CD4-positive, alpha-beta T cell treated with Interleukin-17A for 4 hours (primary cell): ENCODE measurements around the gene GFRA1.

Experiments
- DNase-seq: peaks from one replicate; pipeline ENCODE4 v3.0.0-alpha.2; 2020; ENCODE audit warnings: mixed read lengths

The GFRA1 gene

GRCh38 chr10:116240157-116240950 is 32.7 kb downstream of the GFRA1 start:
- no peak for DNase-seq

DNA sequence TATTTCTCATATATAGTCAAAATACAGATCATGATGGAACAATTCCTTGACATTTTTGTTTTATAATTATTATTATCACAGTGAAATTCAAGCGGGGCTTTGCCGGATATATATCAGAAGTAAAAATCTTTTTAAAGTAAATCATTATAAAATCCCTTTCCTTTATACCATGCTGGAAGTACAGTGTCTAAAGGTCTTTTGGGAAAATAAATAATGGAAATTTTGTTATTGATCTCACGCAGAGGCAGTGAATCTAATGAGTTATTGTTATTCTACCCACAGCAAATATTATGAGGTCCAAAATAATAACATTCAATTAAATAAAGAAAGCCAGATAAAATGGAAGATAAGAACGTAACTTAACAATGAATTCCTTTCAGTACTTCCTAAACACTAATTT is 33.8 kb downstream of the GFRA1 start:
- no peak for DNase-seq

DNA sequence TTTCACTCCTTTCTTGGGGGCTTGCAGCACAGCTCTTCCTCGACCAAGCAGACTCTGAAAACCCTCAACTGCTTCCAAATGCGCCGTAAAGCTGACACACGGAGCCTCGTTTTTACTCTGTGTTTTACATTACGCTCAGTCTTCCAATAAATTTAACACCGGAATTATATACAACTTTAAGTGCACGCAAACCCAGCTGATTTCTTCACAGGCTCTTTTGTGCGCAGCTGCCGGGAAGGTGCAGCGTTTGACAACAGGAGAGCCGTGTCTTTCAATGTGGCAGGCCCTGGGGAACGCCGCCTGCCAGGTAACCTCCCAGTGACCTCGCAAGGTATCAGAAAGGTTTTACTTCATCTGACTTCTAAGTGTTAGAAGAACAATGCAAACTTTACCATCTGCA is 35.0 kb downstream of the GFRA1 start:
- no peak for DNase-seq

GRCh38 chr10:116237260-116237659 is 35.7 kb downstream of the GFRA1 start:
- no peak for DNase-seq

DNA sequence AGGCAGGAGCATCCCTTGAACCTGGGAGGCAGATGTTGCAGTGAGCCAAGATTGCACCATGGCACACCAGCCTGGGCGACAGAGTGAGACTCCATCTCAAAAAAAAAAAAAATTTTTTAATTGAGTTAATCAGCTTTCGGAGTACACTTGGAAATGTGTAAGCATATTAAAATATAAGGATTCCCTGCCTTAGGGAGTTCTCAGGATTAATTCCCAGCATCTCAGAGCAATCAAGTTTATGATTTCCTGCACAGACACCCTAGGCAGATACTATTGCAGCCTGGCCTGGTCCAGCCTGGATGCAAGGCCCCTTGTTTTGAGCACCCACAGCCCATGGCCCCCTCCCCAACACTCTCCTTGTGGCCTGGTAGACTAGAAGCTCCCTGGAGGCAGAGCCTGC is 39.8 kb downstream of the GFRA1 start:
- no peak for DNase-seq

- DNase-seq = no peak
Observed at GRCh38 chr10:116232613-116233012, 40.4 kb downstream of the GFRA1 start.

DNA sequence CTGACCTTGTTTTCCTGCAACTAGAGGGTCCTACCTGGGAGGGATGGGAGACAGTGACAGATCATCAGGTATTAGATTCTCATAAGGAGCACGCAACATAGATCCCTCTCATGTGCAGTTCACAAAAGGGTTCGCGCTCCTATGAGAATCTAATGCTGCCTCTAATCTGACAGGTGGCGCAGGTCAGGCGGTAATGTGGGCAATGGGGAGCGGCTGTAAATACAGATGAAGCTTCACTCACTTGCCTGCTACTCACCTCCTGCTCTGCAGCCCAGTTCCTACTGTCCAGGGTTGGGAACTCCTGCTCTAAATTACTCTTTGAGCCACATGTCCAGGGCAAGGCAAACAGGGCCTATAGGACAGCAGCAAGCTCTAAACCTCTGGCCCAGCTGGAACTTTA is 46.2 kb downstream of the GFRA1 start:
- DNase-seq = no peak

DNA sequence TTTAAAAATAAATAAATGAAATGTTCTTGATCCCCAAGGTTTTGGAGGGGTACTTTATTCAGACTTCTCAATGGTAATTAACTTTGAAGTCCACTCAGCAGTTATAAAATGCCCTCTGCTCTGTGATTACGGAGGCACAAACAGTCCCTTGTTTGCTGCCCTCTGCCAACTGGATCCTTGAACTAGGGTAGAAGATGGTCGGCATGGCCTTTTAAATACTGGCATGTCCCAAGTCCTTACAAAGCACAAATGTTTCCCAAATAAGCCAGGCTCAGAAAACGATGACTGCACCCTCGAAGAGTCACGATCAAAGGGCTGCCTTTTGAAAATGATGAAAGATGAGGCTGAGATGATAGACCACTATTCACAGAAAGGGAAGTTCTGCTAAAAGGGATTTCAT is 47.0 kb downstream of the GFRA1 start:
- no peak for DNase-seq

GRCh38 chr10:116223289-116223688 is 49.7 kb downstream of the GFRA1 start:
- no peak for DNase-seq

DNA sequence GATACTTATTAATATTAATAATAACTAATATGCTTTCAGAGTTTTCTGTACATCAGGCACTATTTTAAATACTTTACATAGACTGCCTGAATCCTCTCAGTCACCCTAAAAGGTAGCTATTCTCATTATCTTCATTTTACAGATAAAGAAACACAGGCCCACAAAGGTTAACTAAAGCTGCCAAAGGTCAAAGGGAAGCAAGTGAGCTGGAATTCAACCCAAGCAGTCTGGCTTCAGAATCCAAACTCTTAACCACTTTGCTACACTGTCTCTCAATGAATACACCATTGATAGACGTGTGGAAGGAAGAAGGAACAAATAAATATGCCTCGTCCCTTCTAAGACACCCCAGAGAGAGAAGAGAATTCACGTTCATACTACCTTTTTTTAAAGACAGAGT is 52.0 kb downstream of the GFRA1 start:
- no peak for DNase-seq

DNA sequence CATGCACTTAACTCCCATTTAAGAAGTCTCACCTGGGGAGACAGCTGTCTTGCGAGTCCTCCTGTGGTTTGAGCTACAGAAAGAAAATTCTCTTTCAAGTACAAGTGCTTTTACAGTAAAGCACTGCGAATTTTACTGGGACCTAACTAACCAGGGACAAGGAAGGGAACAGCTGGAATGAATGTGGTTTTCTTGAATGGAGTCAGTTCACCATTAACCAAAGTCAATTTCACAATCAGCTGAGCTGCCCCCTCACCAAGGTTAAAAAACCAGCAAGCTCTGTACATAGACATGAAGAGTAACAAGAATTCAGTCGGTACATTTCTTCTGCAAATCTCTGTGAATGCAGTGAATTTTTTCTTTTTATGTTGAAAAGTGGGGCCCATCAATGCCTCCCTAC is 56.3 kb downstream of the GFRA1 start:
- no peak for DNase-seq

DNA sequence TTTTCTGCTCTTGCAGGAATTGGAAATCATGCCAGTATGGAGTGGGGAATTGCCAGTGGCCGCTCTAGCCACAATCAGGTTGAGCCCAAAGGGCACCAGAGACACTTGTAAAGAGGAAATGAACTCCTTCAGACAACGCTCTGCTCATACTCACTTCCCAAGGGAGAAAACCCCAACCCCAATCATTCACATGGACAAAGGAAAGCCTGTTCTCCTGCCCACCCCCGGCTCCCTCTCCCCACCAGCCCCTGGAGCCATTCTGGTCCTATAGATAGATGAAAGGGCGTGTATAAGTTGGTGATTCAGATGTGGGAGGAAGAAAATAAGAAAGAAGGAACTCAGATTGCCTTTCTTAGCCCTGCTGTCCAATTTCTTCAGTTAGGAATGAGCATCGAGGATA is 57.4 kb downstream of the GFRA1 start:
- no peak for DNase-seq

- no peak for DNase-seq
Observed at GRCh38 chr10:116211682-116212081, 61.3 kb downstream of the GFRA1 start.

GRCh38 chr10:116210588-116211346 is 62.2 kb downstream of the GFRA1 start:
- no peak for DNase-seq

- DNase-seq = no peak
Observed at GRCh38 chr10:116209781-116210180, 63.2 kb downstream of the GFRA1 start.

DNA sequence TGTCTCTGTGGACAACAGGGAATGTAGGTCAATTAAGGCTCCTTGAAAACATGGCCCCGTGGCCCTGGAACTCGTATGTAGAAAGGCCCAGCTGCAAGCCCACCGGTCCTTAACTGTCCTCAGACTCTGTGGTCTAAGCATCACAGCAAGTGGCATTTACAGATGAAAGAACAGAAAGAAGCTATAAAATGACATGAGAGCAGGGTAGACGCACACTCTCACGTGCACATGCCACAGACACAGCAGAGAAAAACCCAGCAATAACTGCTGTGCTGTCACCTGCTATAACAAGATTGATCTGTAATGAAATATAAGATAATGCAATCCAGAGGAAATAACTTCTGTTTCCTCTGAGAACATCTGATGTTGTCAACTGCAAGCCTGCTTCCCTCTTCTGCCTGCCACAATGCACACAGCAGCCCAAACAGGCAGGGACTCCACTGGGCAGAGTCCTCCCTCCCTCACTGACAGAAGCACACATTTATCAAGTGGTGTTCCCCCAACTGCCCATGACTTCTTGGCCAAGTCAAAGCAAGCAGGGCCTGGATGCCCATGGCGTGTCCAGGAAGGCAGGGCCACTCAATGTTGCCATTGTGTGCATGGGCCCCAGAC is 63.9 kb downstream of the GFRA1 start:
- no peak for DNase-seq

DNA sequence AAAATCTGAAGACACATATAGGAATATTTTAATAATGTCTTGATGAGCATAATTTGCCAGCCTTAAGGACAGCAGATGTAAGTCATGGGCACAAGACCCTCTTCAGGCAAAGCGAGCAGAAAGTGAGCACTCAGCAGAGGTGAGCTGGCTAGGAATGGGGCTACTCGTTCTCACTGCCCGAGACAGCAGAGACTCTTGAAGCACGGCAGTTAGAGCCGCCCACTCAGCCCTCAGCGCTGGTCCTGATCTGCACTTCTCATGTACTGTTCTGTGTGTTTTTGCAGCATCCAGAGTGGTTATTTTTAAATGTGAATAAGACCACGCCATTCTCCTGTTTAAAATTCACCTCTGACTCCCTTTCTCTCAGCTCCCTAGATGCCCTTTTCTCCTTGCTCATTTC is 65.3 kb downstream of the GFRA1 start:
- no peak for DNase-seq

GRCh38 chr10:116203661-116204060 is 69.3 kb downstream of the GFRA1 start:
- DNase-seq = no peak

- DNase-seq = no peak
Observed at GRCh38 chr10:116201670-116202430, 71.2 kb downstream of the GFRA1 start.

DNA sequence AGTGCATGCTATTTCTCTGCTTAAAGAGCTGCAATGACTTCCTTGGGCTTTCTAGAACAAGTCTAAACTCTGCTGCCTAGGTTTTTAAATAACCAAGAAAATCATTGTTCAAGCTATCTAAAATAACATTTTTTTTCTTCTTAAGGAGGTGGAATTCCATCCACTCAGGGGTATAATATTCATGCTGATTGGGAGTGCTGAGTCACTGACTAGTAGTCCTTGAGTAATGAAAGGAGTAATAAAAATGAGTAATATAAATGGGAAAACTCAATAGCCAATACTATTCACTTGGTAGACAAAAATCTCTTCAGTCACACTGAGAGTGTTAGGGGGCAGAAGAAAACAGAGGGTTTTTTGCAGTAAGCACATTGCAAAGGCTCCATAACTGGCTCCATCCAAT is 72.0 kb downstream of the GFRA1 start:
- no peak for DNase-seq

- DNase-seq = no peak
Observed at GRCh38 chr10:116198676-116199035, 74.3 kb downstream of the GFRA1 start.

GRCh38 chr10:116197946-116198675 is 74.9 kb downstream of the GFRA1 start:
- DNase-seq = no peak

DNA sequence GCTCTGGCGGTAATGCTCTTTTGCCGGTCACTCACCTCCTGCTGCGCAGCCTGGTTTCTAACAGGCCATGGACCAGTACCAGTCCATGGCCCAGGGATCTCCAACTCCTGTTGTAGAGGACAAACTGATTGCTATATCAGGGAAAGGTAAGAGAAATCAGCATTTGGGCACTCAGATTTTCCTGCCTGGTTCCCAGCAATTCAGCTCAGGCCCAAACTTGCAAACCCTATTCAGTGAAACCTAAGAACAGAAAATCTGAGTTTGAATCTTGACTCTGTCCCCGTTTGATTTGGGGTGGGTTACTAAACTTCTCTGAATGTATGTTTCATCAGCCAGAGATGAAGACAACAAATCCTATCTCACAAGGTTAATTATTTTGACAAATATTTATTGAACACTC is 77.4 kb downstream of the GFRA1 start:
- no peak for DNase-seq
